ENCODE results near the gene PPM1M.

- TF ChIP-seq CTCF (IDR thresholded peaks at IDR 0.05; ENCODE audit: poor library complexity) (no peak), EZH2phosphoT487 (IDR thresholded peaks at IDR 0.05; ENCODE audit: low read depth, severe bottlenecking, unreplicated experiment) (no peak)
These were observed 49.0 kb downstream of the PPM1M start for GRCh38 chr3:52294320-52295150.
